CMK (cell line): ENCODE measurements around the gene CCN6.
A peak's percentile ranks its signal among the peaks of the same experiment; 100 is the strongest.

Source experiments
- DNase-seq: peaks from one replicate; pipeline ENCODE4 v3.0.0-alpha.2; 2010; ENCODE audit warnings: low read depth

The CCN6 gene

GRCh38 chr6:112054001-112054400 is at the start of gene CCN6:
Gene CCN6 (plus strand): TSS chr6:112054104. CDS start chr6:112054358, 254 bp downstream.
- no peak for DNase-seq

GRCh38 chr6:112004201-112005012 is 49.5 kb upstream of the CCN6 start:
- DNase-seq = no peak

- no peak for DNase-seq
These were observed 48.9 kb upstream of the CCN6 start for GRCh38 chr6:112005013-112005371.

- no peak for DNase-seq
These were observed 46.6 kb upstream of the CCN6 start for GRCh38 chr6:112007254-112007653.

- DNase-seq = no peak
These were observed 46.1 kb upstream of the CCN6 start for GRCh38 chr6:112007805-112008204.

GRCh38 chr6:112008482-112008881 is 45.4 kb upstream of the CCN6 start:
- DNase-seq = no peak

GRCh38 chr6:112010328-112010727 is 43.6 kb upstream of the CCN6 start:
- no peak for DNase-seq

- DNase-seq = no peak
These were observed 40.9 kb upstream of the CCN6 start for GRCh38 chr6:112013051-112013450.

- DNase-seq = no peak
These were observed 39.4 kb upstream of the CCN6 start for GRCh38 chr6:112014483-112014882.

- DNase-seq = no peak
These were observed 38.2 kb upstream of the CCN6 start for GRCh38 chr6:112015725-112016124.

GRCh38 chr6:112016320-112016719 is 37.6 kb upstream of the CCN6 start:
- DNase-seq = no peak

- no peak for DNase-seq
These were observed 36.7 kb upstream of the CCN6 start for GRCh38 chr6:112017169-112017568.

GRCh38 chr6:112017760-112018537 is 36.0 kb upstream of the CCN6 start:
- DNase-seq = no peak

GRCh38 chr6:112018619-112019416 is 35.1 kb upstream of the CCN6 start:
- no peak for DNase-seq

- DNase-seq = no peak
These were observed 34.3 kb upstream of the CCN6 start for GRCh38 chr6:112019589-112019988.

GRCh38 chr6:112021691-112022310 is 32.1 kb upstream of the CCN6 start:
- DNase-seq = no peak

GRCh38 chr6:112022749-112023148 is 31.2 kb upstream of the CCN6 start:
- no peak for DNase-seq

GRCh38 chr6:112024464-112024863 is 29.4 kb upstream of the CCN6 start:
- no peak for DNase-seq

- DNase-seq = no peak
These were observed 27.0 kb upstream of the CCN6 start for GRCh38 chr6:112026933-112027332.

- DNase-seq = peak; percentile 12
These were observed 25.8 kb upstream of the CCN6 start for GRCh38 chr6:112027942-112028674.

- DNase-seq = peak; percentile 45
These were observed 24.7 kb upstream of the CCN6 start for GRCh38 chr6:112029045-112029822.
